Muscle of leg (tissue), 11 donors: ENCODE results near the gene DGKI. TPM values are rescaled to one million over a fixed set of nuclear protein-coding genes. Genes with fewer than 3 reads are reported as not detected.

Source experiments
- DNase-seq: peaks from one replicate; pipeline ENCODE4 v3.0.0; 2013
- H3K27ac ChIP-seq: one replicate; pipeline ENCODE4 v1.5.1; 2013; ENCODE audit warnings: mild to moderate bottlenecking, low read length, control low read depth
- H3K27me3 ChIP-seq: one replicate; pipeline ENCODE4 v1.6.1; 2013; ENCODE audit warnings: low read length; ENCODE audit not compliant: control insufficient read depth, insufficient read depth
- H3K36me3 ChIP-seq: one replicate; pipeline ENCODE4 v1.6.1; 2013; ENCODE audit warnings: low read length; ENCODE audit not compliant: control insufficient read depth, insufficient read depth
- H3K4me1 ChIP-seq: one replicate; pipeline ENCODE4 v1.6.1; 2013; ENCODE audit warnings: low read length; ENCODE audit not compliant: control insufficient read depth, insufficient read depth
- H3K4me3 ChIP-seq: one replicate; pipeline ENCODE4 v1.5.1; 2013; ENCODE audit warnings: low read length, control low read depth
- H3K9me3 ChIP-seq: replicated peaks from 2 replicates; pipeline ENCODE4 v1.6.1; 2013; ENCODE audit warnings: low read depth, low read length; ENCODE audit not compliant: control insufficient read depth
- WGBS: methylation state at CpG from one replicate; pipeline ENCODE4 v1.1.5; 2013; ENCODE audit warnings: missing lambda C conversion rate; ENCODE audit not compliant: insufficient coverage; 5-methylcytosine and 5-hydroxymethylcytosine counted together
- polyA plus RNA-seq, 8 donors: library from polyadenylated mRNA; unstranded; fragments of 120-200 nt; gene quantifications; one replicate each; pipeline versions ENCODE4 v1.2.1 to v1.2.3, GENCODE V29; 2013; ENCODE audit warnings: inconsistent platforms in 1 of 8, low replicate concordance in 1 of 8; ENCODE audit not compliant: insufficient read length in 8 of 8, insufficient read depth in 1 of 8
- total RNA-seq: library from RNA; stranded (reverse); fragments of 120-200 nt; gene quantifications from one replicate; pipeline ENCODE4 v1.2.4, GENCODE V29; 2013

DGKI gene
- total and polyA plus RNA-seq, 9 donors = 0.52 to 1.4 (median 0.70) TPM

- WGBS = no CpG with 5 or more reads among the region's 2 CpGs
- H3K9me3 ChIP-seq = no peaks in the 10 kb centered on the region
- DNase-seq = no peak
- H3K4me1 ChIP-seq = no peaks in the 10 kb centered on the region
- H3K27ac ChIP-seq = no peak overlapping the region
- no peaks in the 10 kb centered on the region for H3K36me3 ChIP-seq
- H3K4me3 ChIP-seq = no peak overlapping the region
- no peaks in the 10 kb centered on the region for H3K27me3 ChIP-seq
These were observed 339.7 kb downstream of the DGKI start for GRCh38 chr7:137507096-137507495.

DNA sequence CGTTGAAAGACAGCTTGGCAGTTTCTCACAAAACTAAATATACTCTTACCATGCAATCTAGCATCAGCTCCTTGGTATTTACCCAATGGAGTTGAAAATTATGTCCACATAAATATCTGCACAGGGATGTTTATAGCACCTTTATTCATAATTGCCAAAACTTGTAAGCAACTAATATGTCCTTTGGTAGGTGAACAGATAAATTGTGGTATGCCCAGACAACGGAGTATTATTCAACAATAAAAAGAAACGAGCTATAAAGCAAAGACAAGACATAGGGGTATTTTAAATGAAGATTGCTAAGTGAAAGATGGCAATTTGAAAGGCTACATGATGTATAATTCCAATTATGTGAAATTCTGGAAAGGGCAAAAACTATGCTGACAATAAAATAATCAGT, 340.7 kb downstream of the DGKI start:
- no peak overlapping the region for H3K4me3 ChIP-seq
- H3K27ac ChIP-seq = no peak overlapping the region
- no peaks in the 10 kb centered on the region for H3K4me1 ChIP-seq
- no peaks in the 10 kb centered on the region for H3K27me3 ChIP-seq
- no peak for DNase-seq
- no peaks in the 10 kb centered on the region for H3K9me3 ChIP-seq
- H3K36me3 ChIP-seq = no peaks in the 10 kb centered on the region
- WGBS = 92% methylated on average over 2 of the region's 3 CpGs

DNA sequence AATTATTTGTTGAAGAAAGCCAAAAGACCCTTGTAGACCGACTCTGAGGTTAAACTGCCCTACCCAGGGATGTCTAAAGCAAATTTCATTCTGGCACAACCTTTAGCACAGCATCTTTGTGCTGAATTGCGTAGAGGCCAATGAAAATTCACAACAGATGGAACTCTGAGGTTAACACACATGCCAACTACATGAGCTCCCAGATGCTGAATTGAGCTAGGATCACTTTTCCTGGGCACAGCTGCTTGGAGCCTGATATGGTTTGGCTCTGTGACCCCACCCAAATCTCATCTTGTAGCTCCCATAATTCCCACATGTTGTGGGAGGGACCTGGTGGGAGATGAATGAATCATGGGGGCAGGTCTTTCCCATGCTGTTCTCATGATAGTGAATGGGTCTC, 345.2 kb downstream of the DGKI start:
- Histone ChIP-seq H3K27ac (no peak overlapping the region), H3K9me3 (no peaks in the 10 kb centered on the region), H3K4me1 (no peaks in the 10 kb centered on the region), H3K4me3 (no peak overlapping the region), H3K36me3 (no peaks in the 10 kb centered on the region), H3K27me3 (no peaks in the 10 kb centered on the region)
- 67% methylated on average over 2 of the region's 2 CpGs for WGBS
- no peak for DNase-seq

DNA sequence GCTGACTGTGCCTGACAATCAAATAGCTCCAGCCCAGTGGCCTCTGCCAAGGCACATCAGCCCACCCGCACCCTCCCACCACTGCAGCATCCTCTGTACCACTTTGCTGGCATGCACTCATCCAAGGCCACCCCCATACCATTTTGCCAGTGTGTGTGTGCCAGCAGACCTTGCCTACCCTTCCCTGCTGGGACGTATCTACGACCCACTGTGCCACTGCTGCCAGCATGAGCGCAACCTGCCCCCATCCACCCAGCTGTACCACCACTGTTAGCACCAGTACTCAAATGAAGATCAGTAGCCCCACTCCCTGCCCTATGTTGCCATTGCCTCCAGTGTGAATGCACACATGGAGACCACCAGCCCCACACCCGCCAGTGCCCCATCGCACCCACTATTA, 353.9 kb downstream of the DGKI start:
- Histone ChIP-seq H3K27me3 (no peaks in the 10 kb centered on the region), H3K4me3 (no peak overlapping the region), H3K4me1 (no peaks in the 10 kb centered on the region), H3K27ac (no peak overlapping the region), H3K36me3 (no peaks in the 10 kb centered on the region), H3K9me3 (peaks cover 2% of the 10 kb centered on the region)
- WGBS = 91% methylated on average over 6 of the region's 6 CpGs
- DNase-seq = no peak

DNA sequence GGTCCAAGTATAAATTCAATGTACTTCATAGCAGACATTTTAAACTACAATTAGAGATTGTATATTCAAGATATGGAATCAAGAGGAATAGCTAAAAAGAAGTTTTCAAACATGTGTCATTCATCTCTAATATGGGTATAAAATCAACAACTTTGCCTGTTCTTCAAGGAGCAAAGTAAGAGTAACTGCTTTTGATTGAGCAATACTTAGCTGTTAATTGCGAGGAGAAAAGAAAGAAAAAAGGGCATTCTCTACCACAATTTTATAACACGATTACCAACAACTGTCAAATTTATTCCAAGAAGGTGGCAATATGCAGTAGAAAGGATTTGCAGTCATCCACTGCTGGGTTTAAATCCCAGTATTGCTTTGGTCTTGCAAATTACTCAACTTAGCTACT, 356.9 kb downstream of the DGKI start:
- Histone ChIP-seq H3K27ac (no peak overlapping the region), H3K4me1 (no peaks in the 10 kb centered on the region), H3K36me3 (no peaks in the 10 kb centered on the region), H3K27me3 (no peaks in the 10 kb centered on the region), H3K9me3 (peaks cover under 1% of the 10 kb centered on the region), H3K4me3 (no peak overlapping the region)
- no CpG with 5 or more reads among the region's 2 CpGs for WGBS
- no peak for DNase-seq

DNA sequence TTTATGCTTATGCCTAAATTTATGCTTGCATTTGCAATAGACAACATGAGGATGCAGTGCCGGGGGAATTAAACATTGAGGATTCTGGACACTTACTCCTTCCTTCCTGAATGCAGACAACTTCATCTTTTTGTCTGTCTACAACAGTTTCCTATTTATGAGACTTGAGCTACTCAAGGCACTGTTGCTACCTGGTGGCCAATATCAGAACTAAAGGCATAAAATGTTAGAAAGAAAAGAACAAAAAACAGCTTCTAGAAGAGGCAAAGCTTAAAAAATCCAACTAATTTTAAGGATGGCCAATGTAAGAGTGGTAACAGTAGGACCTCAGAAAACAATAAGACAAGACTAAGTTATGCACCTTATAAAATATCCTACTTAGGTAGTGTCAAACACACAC, 358.7 kb downstream of the DGKI start:
- H3K27ac ChIP-seq = no peak overlapping the region
- no peaks in the 10 kb centered on the region for H3K9me3 ChIP-seq
- no peaks in the 10 kb centered on the region for H3K36me3 ChIP-seq
- H3K4me1 ChIP-seq = no peaks in the 10 kb centered on the region
- H3K27me3 ChIP-seq = no peaks in the 10 kb centered on the region
- H3K4me3 ChIP-seq = no peak overlapping the region
- WGBS = no CpG with 5 or more reads among the region's 1 CpG
- peak; percentile 36 for DNase-seq

DNA sequence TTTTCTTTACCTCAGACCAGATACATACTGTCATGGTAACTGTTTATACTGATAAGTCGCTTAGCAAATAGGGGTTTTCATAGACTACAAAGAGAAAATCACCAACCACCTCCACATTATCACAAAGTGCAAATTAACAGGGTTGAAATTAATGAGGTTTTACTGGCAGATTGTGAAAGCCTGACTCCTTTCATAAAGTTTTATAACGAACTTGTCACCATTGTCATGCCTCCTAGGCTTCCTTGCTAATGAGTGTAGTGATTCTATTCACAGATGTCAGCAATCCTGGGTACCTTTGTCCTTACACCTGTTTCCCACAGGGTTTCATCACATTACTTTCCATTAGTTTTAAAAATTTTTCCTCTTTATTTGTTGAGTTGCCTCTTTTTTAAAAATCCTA, 361.0 kb downstream of the DGKI start:
- DNase-seq = no peak
- no peaks in the 10 kb centered on the region for H3K9me3 ChIP-seq
- WGBS = no CpG with 5 or more reads among the region's 2 CpGs

DNA sequence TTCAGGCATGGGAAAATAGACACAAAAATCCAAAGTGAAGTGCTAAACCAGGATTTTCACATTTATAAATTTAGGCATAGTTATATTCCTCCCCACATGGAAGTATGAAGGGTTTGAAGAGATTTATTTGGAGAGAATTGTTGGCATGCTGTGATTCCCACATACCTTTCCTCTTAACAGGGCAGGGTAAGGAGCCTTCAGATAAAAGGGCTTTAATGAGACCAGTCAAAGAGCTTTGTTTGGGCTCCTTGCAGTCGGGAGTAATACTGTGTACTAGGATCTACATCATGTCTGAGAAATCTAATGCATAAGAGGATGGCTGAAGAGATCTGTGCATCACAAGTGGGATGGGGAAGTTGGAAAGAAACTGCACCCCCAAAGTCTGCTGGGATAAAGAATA, 362.4 kb downstream of the DGKI start:
- Histone ChIP-seq H3K36me3 (no peaks in the 10 kb centered on the region), H3K27ac (no peak overlapping the region), H3K27me3 (no peaks in the 10 kb centered on the region), H3K4me1 (no peaks in the 10 kb centered on the region), H3K9me3 (no peaks in the 10 kb centered on the region), H3K4me3 (no peak overlapping the region)
- 70% methylated on average over 1 of the region's 1 CpG for WGBS
- DNase-seq = no peak

More for the DNA sequence above, 361.0 kb downstream of the DGKI start:
- Histone ChIP-seq H3K27ac (no peak overlapping the region), H3K27me3 (no peaks in the 10 kb centered on the region), H3K4me3 (no peak overlapping the region), H3K36me3 (no peaks in the 10 kb centered on the region), H3K4me1 (no peaks in the 10 kb centered on the region)

- H3K36me3 ChIP-seq = no peaks in the 10 kb centered on the region
- H3K27me3 ChIP-seq = no peaks in the 10 kb centered on the region
- no peak for DNase-seq
- no peak overlapping the region for H3K4me3 ChIP-seq
- no peaks in the 10 kb centered on the region for H3K4me1 ChIP-seq
- H3K9me3 ChIP-seq = no peaks in the 10 kb centered on the region
- 85% methylated on average over 4 of the region's 4 CpGs for WGBS
- H3K27ac ChIP-seq = no peak overlapping the region
These were observed 364.3 kb downstream of the DGKI start for GRCh38 chr7:137482466-137482865.

- Histone ChIP-seq H3K36me3 (no peaks in the 10 kb centered on the region), H3K4me1 (no peaks in the 10 kb centered on the region), H3K27me3 (no peaks in the 10 kb centered on the region), H3K27ac (no peak overlapping the region), H3K9me3 (no peaks in the 10 kb centered on the region), H3K4me3 (no peak overlapping the region)
- no CpG with 5 or more reads among the region's 3 CpGs for WGBS
- peak; percentile 6 for DNase-seq
These were observed 365.9 kb downstream of the DGKI start for GRCh38 chr7:137480824-137481365.

GRCh38 chr7:137480401-137480800, 366.4 kb downstream of the DGKI start:
- Histone ChIP-seq H3K9me3 (no peaks in the 10 kb centered on the region), H3K36me3 (no peaks in the 10 kb centered on the region), H3K27me3 (no peaks in the 10 kb centered on the region), H3K4me1 (no peaks in the 10 kb centered on the region), H3K27ac (no peak overlapping the region), H3K4me3 (no peak overlapping the region)
- DNase-seq = no peak
- WGBS = no CpG with 5 or more reads among the region's 1 CpG
